Skeletal muscle cell (primary cell): ENCODE measurements around the gene NODAL.

Experiments
- DNase-seq: peaks from one replicate; pipeline ENCODE4 v3.0.0-alpha.2; 2010; ENCODE audit warnings: low read depth
- H3K4me3 ChIP-seq: 2 replicates; pipeline ENCODE4 v1.5.1; 2011; ENCODE audit warnings: low read depth, mild to moderate bottlenecking, control low read depth, low read length, moderate library complexity

NODAL gene

GRCh38 chr10:70465832-70466231, 24.4 kb upstream of the NODAL start:
- H3K4me3 ChIP-seq, result no peak overlapping the region
- DNase-seq, result no peak

GRCh38 chr10:70465278-70465677, 23.8 kb upstream of the NODAL start:
- no peak for DNase-seq
- H3K4me3 ChIP-seq, result no peak overlapping the region

- no peak overlapping the region for H3K4me3 ChIP-seq
- no peak for DNase-seq
Measured at GRCh38 chr10:70462349-70462984, 21.0 kb upstream of the NODAL start.

- DNase-seq, result no peak
- no peak overlapping the region for H3K4me3 ChIP-seq
Measured at GRCh38 chr10:70461397-70462348, 20.2 kb upstream of the NODAL start.

GRCh38 chr10:70459774-70460490, 18.5 kb upstream of the NODAL start:
- no peak for DNase-seq
- no peak overlapping the region for H3K4me3 ChIP-seq

- no peak for DNase-seq
- no peak overlapping the region for H3K4me3 ChIP-seq
Measured at GRCh38 chr10:70459061-70459773, 17.7 kb upstream of the NODAL start.

GRCh38 chr10:70458329-70459060, 17.0 kb upstream of the NODAL start:
- H3K4me3 ChIP-seq, result peak overlapping the region; percentile 18
- DNase-seq, result peak; percentile 33

- no peak for DNase-seq
- H3K4me3 ChIP-seq, result no peak overlapping the region
Measured at GRCh38 chr10:70457759-70458305, 16.4 kb upstream of the NODAL start.

- H3K4me3 ChIP-seq, result no peak overlapping the region
- DNase-seq, result no peak
Measured at GRCh38 chr10:70456164-70456563, 14.7 kb upstream of the NODAL start.

GRCh38 chr10:70455213-70455630, 13.7 kb upstream of the NODAL start:
- DNase-seq, result no peak

GRCh38 chr10:70448236-70448635, 6.8 kb upstream of the NODAL start:
- DNase-seq, result no peak
- H3K4me3 ChIP-seq, result no peak overlapping the region

More at GRCh38 chr10:70455213-70455630, 13.7 kb upstream of the NODAL start:
- H3K4me3 ChIP-seq, result no peak overlapping the region

GRCh38 chr10:70445718-70446657, 4.5 kb upstream of the NODAL start:
- H3K4me3 ChIP-seq, result no peak overlapping the region
- peak; percentile 55 for DNase-seq

- no peak for DNase-seq
- no peak overlapping the region for H3K4me3 ChIP-seq
Measured at GRCh38 chr10:70444744-70445143, 3.3 kb upstream of the NODAL start.

GRCh38 chr10:70442332-70442988, 979 bp upstream of the NODAL start:
- H3K4me3 ChIP-seq, result no peak overlapping the region

GRCh38 chr10:70441895-70442309, 421 bp upstream of the NODAL start:
- no peak overlapping the region for H3K4me3 ChIP-seq
- DNase-seq, result no peak

More at GRCh38 chr10:70442332-70442988, 979 bp upstream of the NODAL start:
- DNase-seq, result no peak

- no peak overlapping the region for H3K4me3 ChIP-seq
- no peak for DNase-seq
Measured at GRCh38 chr10:70440296-70441160, 953 bp downstream of the NODAL start.
